K562 (cell line): ENCODE results near the gene LMOD1. TPM values are rescaled to one million over a fixed set of nuclear protein-coding genes. Genes with fewer than 3 reads are reported as not detected.

Experiments used
- BACH1 ChIP-seq: fragments of 200-800 bp; sonication (Bioruptor generic); IDR thresholded peaks from 2 replicates; pipeline ENCODE4 v1.6.1; 2016; ENCODE audit warnings: missing genetic modification characterization, missing compliant biosample characterization
- BCOR ChIP-seq: fragments of 450-650 bp; IDR thresholded peaks from 2 replicates; pipeline ENCODE4 v1.6.1; 2016
- CBFA2T3 ChIP-seq: fragments of 450-650 bp; IDR thresholded peaks from 2 replicates; pipeline ENCODE4 v1.6.1; 2017
- CHD1 ChIP-seq: fragments of 200-600 bp; sonication (generic); IDR thresholded peaks from one replicate; pipeline ENCODE4 v1.6.1; 2012; ENCODE audit warnings: mild to moderate bottlenecking, moderate library complexity, low read length, inconsistent platforms
- FIP1L1 ChIP-seq: fragments of 200-400 bp; formaldehyde crosslinking; IDR thresholded peaks from 2 replicates; pipeline ENCODE4 v1.6.1; 2018; ENCODE audit warnings: mild to moderate bottlenecking, low read depth, low read length; ENCODE audit not compliant: poor library complexity, severe bottlenecking
- NCOA1 ChIP-seq: fragments of 450-650 bp; IDR thresholded peaks from 2 replicates; pipeline ENCODE4 v1.6.1; 2016; ENCODE audit warnings: low read depth
- SIN3B ChIP-seq: fragments of 450-650 bp; IDR thresholded peaks from 2 replicates; pipeline ENCODE4 v1.6.1; 2017; ENCODE audit warnings: low read depth, mild to moderate bottlenecking, moderate library complexity
- SRSF3 ChIP-seq: fragments of 200-400 bp; formaldehyde crosslinking; IDR thresholded peaks from 2 replicates; pipeline ENCODE4 v1.6.1; 2016; ENCODE audit warnings: mild to moderate bottlenecking, low read length, moderate library complexity; ENCODE audit not compliant: insufficient read depth
- U2AF2 ChIP-seq: fragments of 200-400 bp; formaldehyde crosslinking; optimal IDR thresholded peaks from 2 replicates; pipeline ENCODE3; 2017; ENCODE audit warnings: low read depth, mild to moderate bottlenecking, low read length
- ZNF644 ChIP-seq: fragments of 200-800 bp; sonication (Bioruptor generic); IDR thresholded peaks from 2 replicates; pipeline ENCODE4 v1.6.1; 2016; ENCODE audit warnings: low read depth, missing genetic modification characterization, missing compliant biosample characterization
- polyA plus RNA-seq, 8 experiments: library from polyadenylated mRNA; depleted of rRNA in 4 of 8; stranded (reverse) in 5 of 8; unstranded in 3 of 8; fragments of >200 nt; fragmentation: Nextera tagmentation in 2 of 8; fragmentation: Illumina TruSeq in 1 of 8; extraction: Ambion mirVana in 2 of 8; extraction: Trizol in 1 of 8; gene quantifications; 2 replicates each; pipeline versions ENCODE4 v1.2.1 to v1.2.3, GENCODE V29; 2011 to 2014; ENCODE audit warnings: inconsistent platforms in 1 of 8, missing spikeins in 1 of 8
- total RNA-seq, 7 experiments: library from RNA; depleted of rRNA in 6 of 7; stranded (reverse); fragments of >200 nt in 6 of 7; fragmentation: Illumina TruSeq in 2 of 7; extraction: Trizol in 2 of 7; gene quantifications; 2 replicates each; pipeline versions ENCODE4 v1.2.1 to v1.2.3, GENCODE V29; 2011 to 2021; ENCODE audit warnings: low replicate concordance in 1 of 7
- TF ChIP-seq, protein P1 (sequence below): fragments of 150-350 bp; conservative IDR thresholded peaks from 2 replicates; pipeline ENCODE4 v1.6.1; 2014; ENCODE audit warnings: low read length
- TF ChIP-seq, protein P2 (sequence below): fragments of 450-650 bp; IDR thresholded peaks from 2 replicates; pipeline ENCODE4 v1.6.1; 2014; ENCODE audit warnings: low read depth, mild to moderate bottlenecking, moderate library complexity, borderline replicate concordance

The LMOD1 gene
- total and polyA plus RNA-seq, 9 of the 15 experiments (the other 6 are each of a cell fraction or from before 2014, with no cell fraction given), result 0.03 to 0.54 (median 0.38) TPM; not detected in 1

DNA sequence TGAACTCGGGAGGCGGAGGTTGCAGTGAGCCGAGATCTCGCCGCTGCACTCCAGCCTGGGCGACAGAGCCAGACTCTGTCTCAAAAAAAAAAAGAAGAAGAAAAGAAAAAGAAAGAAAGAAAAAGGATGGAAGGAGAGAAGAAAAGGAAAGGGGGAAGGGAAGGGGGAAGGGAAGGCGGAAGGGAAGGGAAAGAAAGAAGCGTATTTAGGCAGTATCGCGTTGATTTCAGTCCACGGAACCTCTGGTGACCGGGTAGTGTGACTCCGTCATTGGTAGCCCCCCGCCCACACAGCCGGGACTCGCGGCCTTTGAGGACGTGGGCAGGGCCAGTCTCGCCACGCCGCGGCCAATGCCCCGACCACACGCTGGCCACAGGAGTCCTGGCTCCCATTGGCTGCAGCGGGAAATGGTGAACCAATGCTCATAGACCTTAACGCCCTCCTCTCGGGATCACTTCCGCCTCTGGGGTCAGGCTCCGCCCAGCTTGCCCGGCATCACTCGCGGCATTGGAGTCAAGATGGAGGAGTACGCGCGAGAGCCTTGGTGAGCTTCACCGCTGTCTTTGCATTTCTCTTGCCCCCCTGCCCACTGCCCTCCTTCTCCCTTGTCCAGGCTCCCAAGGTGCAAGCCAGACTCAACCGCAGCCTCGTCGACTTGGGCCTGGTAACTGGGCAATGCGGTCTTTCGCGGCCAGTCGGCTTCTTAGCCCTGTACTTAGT lies 8.8 kb upstream of the LMOD1 start, which contains the start of gene TIMM17A (continued):
- TF ChIP-seq, protein P1, sequence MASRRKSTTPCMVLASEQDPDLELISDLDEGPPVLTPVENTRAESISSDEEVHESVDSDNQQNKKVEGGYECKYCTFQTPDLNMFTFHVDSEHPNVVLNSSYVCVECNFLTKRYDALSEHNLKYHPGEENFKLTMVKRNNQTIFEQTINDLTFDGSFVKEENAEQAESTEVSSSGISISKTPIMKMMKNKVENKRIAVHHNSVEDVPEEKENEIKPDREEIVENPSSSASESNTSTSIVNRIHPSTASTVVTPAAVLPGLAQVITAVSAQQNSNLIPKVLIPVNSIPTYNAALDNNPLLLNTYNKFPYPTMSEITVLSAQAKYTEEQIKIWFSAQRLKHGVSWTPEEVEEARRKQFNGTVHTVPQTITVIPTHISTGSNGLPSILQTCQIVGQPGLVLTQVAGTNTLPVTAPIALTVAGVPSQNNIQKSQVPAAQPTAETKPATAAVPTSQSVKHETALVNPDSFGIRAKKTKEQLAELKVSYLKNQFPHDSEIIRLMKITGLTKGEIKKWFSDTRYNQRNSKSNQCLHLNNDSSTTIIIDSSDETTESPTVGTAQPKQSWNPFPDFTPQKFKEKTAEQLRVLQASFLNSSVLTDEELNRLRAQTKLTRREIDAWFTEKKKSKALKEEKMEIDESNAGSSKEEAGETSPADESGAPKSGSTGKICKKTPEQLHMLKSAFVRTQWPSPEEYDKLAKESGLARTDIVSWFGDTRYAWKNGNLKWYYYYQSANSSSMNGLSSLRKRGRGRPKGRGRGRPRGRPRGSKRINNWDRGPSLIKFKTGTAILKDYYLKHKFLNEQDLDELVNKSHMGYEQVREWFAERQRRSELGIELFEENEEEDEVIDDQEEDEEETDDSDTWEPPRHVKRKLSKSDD, result no peak
- TF ChIP-seq BCOR (peak; percentile 90), U2AF2 (no peak), NCOA1 (peak; percentile 84), BACH1 (tag) (0 out of 2 replicates have a peak, but pooled peaks have one; percentile 8), ZNF644 (tag) (no peak), CHD1 (no peak), SRSF3 (no peak), CBFA2T3 (peak; percentile 22; the same call in 1 of the 2 replicates), SIN3B (peak; percentile 98), FIP1L1 (peak; percentile 45)
- TF ChIP-seq, protein P2, sequence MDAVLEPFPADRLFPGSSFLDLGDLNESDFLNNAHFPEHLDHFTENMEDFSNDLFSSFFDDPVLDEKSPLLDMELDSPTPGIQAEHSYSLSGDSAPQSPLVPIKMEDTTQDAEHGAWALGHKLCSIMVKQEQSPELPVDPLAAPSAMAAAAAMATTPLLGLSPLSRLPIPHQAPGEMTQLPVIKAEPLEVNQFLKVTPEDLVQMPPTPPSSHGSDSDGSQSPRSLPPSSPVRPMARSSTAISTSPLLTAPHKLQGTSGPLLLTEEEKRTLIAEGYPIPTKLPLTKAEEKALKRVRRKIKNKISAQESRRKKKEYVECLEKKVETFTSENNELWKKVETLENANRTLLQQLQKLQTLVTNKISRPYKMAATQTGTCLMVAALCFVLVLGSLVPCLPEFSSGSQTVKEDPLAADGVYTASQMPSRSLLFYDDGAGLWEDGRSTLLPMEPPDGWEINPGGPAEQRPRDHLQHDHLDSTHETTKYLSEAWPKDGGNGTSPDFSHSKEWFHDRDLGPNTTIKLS, result peak; percentile 92
